HCT116 (cell line): ENCODE results near the gene ESRRA. TPM values are rescaled to one million over a fixed set of nuclear protein-coding genes. Genes with fewer than 3 reads are reported as not detected.

Experiments
- ATAC-seq: fragments of 200-7000 bp; cut with Tn5 transposase; 2 replicates; pipeline ENCODE4 v1.9.1; 2020; ENCODE audit warnings: mild to moderate bottlenecking, moderate library complexity
- BruUV-seq: library from RNA; stranded (reverse); fragments of 400-500 nt; replicated peaks from 2 replicates; lab custom pipeline; 2021; lab: Mats Ljungman, UMichigan
- CTCF ChIA-PET: fragments of 300-600 bp; sonication (Branson Sonifier 250); formaldehyde crosslinking; loops from one replicate; lab custom pipeline; 2021; ENCODE audit warnings: antibody characterized with exemption; lab: Charles Lee
- POLR2A ChIA-PET: fragments of 300-600, 350-600 bp; sonication (Branson Sonifier 250); formaldehyde crosslinking; loops from one replicate; lab custom pipeline; 2021; ENCODE audit warnings: antibody characterized with exemption; lab: Charles Lee
- RAD21 ChIA-PET, 2 experiments: fragments of 300-600 bp; sonication (Branson Sonifier 250); formaldehyde crosslinking; loops; one replicate each; lab custom pipeline; 2023; ENCODE audit warnings: low total read pairs in 2 of 2; ENCODE audit not compliant: uncharacterized antibody in 2 of 2, unreplicated experiment in 2 of 2, low non-redundant PET in 1 of 2; lab: Charles Lee
- DNase-seq: peaks from one replicate; pipeline ENCODE4 v3.0.0-alpha.2; 2010; ENCODE audit warnings: low read depth, low spot score
- H2AFZ ChIP-seq: fragments of 200-600 bp; shearing (Covaris generic), sonication (generic); 2 replicates; pipeline ENCODE4 v1.6.1; 2017; ENCODE audit warnings: low read depth, mixed run types, mixed read lengths, antibody characterized with exemption, low read length; ENCODE audit not compliant: poor library complexity, severe bottlenecking
- H3K27ac ChIP-seq: 2 replicates; pipeline ENCODE4 v1.5.1; 2012; ENCODE audit warnings: low read depth, low read length
- H3K27me3 ChIP-seq: fragments of 200-600 bp; sonication (generic); 2 replicates; pipeline ENCODE4 v1.6.1; 2016; ENCODE audit warnings: mixed run types, low read length, mixed read lengths; ENCODE audit not compliant: insufficient read depth
- H3K36me3 ChIP-seq, 2 experiments: fragments of 200-500 bp in 1 of 2; fragments of 200-600 bp in 1 of 2; sonication (Bioruptor generic) in 1 of 2; sonication (generic) in 1 of 2; 2 replicates each; pipeline versions ENCODE4 v1.5.1 to v1.6.1; 2014 to 2016; ENCODE audit warnings: low read length in 2 of 2, inconsistent platforms in 1 of 2, mixed read lengths in 1 of 2, mixed run types in 1 of 2; ENCODE audit not compliant: insufficient read depth in 2 of 2, control insufficient read depth in 1 of 2
- H3K4me1 ChIP-seq, 2 experiments: fragments of 200-600 bp in 1 of 2; sonication (generic) in 1 of 2; 2 replicates each; pipeline versions ENCODE4 v1.5.1 to v1.6.1; 2012 to 2017; ENCODE audit warnings: low read length in 2 of 2, inconsistent platforms in 1 of 2, mild to moderate bottlenecking in 1 of 2, mixed read lengths in 1 of 2, mixed run types in 1 of 2, moderate library complexity in 1 of 2; ENCODE audit not compliant: insufficient read depth in 2 of 2, control insufficient read depth in 1 of 2
- H3K4me2 ChIP-seq: fragments of 200-600 bp; sonication (generic); 2 replicates; pipeline ENCODE4 v1.6.1; 2017; ENCODE audit warnings: mixed run types, low read length, mixed read lengths
- H3K4me3 ChIP-seq, 2 experiments: fragments of 200-600 bp in 1 of 2; sonication (generic) in 1 of 2; replicated peaks in 1 of 2; 2 replicates each; pipeline ENCODE4 v1.5.1; 2011 to 2016; ENCODE audit warnings: low read length in 2 of 2, control low read depth in 1 of 2, low read depth in 1 of 2, mild to moderate bottlenecking in 1 of 2, mixed read lengths in 1 of 2, mixed run types in 1 of 2
- H3K79me2 ChIP-seq: fragments of 200-600 bp; sonication (generic); 2 replicates; pipeline ENCODE4 v1.6.1; 2017; ENCODE audit warnings: mild to moderate bottlenecking, mixed run types, low read length, moderate library complexity, mixed read lengths; ENCODE audit not compliant: insufficient read depth
- H3K9ac ChIP-seq: fragments of 200-600 bp; sonication (generic); 2 replicates; pipeline ENCODE4 v1.6.1; 2016; ENCODE audit warnings: low read length, mixed read lengths
- H3K9me2 ChIP-seq: fragments of 200-600 bp; sonication (generic), shearing (Covaris generic); 2 replicates; pipeline ENCODE4 v1.6.1; 2017; ENCODE audit warnings: mixed run types, mild to moderate bottlenecking, moderate library complexity; ENCODE audit not compliant: insufficient read depth
- H3K9me3 ChIP-seq, 2 experiments: fragments of 200-500 bp in 1 of 2; fragments of 200-600 bp in 1 of 2; sonication (Bioruptor generic) in 1 of 2; sonication (generic) in 1 of 2; 2 replicates each; pipeline ENCODE4 v1.6.1; 2014 to 2017; ENCODE audit warnings: low read length in 2 of 2, mixed read lengths in 2 of 2, inconsistent platforms in 1 of 2, low read depth in 1 of 2, mild to moderate bottlenecking in 1 of 2, mixed run types in 1 of 2, moderate library complexity in 1 of 2; ENCODE audit not compliant: control insufficient read depth in 1 of 2, insufficient read depth in 1 of 2
- H4K20me1 ChIP-seq: fragments of 200-600 bp; sonication (generic), shearing (Covaris generic); 2 replicates; pipeline ENCODE4 v1.6.1; 2017; ENCODE audit warnings: mixed run types, mild to moderate bottlenecking, moderate library complexity; ENCODE audit not compliant: insufficient read depth
- CBX3 ChIP-seq: IDR thresholded peaks from 2 replicates; pipeline ENCODE4 v1.6.1; 2012; ENCODE audit warnings: low read depth
- CEBPB ChIP-seq: IDR thresholded peaks from 2 replicates; pipeline ENCODE4 v1.6.1; 2012; ENCODE audit warnings: low read depth
- POLR2AphosphoS5 ChIP-seq: IDR thresholded peaks from 2 replicates; pipeline ENCODE4 v1.6.1; 2011; ENCODE audit warnings: mild to moderate bottlenecking, low read depth, low read length, moderate library complexity
- RAD21 ChIP-seq: IDR thresholded peaks from 2 replicates; pipeline ENCODE4 v1.6.1; 2012; ENCODE audit warnings: low read depth, mild to moderate bottlenecking
- intact Hi-C: fragments of 100-400 bp; cut with micrococcal nuclease; formaldehyde crosslinking; loops from 2 replicates; pipeline ENCODE4 v1.10.0; 2022
- total RNA-seq: library from RNA; stranded (reverse); gene quantifications from one replicate; pipeline ENCODE4 v1.2.1, GENCODE V29; 2021; ENCODE audit not compliant: unreplicated experiment
- TF ChIP-seq, protein P1 (sequence below): IDR thresholded peaks from 2 replicates; pipeline ENCODE4 v1.6.1; 2012
- TF ChIP-seq, protein P2 (sequence below): IDR thresholded peaks from 2 replicates; pipeline ENCODE4 v1.6.1; 2011; ENCODE audit warnings: mild to moderate bottlenecking, low read length, moderate library complexity; ENCODE audit not compliant: insufficient replicate concordance; ENCODE audit errors: extremely low read depth
- TF ChIP-seq, protein P3 (sequence below): IDR thresholded peaks from 2 replicates; pipeline ENCODE4 v1.6.1; 2012; ENCODE audit warnings: low read depth

ESRRA gene
- total RNA-seq, 1 experiment from 2014 or later = 62.7 TPM

DNA sequence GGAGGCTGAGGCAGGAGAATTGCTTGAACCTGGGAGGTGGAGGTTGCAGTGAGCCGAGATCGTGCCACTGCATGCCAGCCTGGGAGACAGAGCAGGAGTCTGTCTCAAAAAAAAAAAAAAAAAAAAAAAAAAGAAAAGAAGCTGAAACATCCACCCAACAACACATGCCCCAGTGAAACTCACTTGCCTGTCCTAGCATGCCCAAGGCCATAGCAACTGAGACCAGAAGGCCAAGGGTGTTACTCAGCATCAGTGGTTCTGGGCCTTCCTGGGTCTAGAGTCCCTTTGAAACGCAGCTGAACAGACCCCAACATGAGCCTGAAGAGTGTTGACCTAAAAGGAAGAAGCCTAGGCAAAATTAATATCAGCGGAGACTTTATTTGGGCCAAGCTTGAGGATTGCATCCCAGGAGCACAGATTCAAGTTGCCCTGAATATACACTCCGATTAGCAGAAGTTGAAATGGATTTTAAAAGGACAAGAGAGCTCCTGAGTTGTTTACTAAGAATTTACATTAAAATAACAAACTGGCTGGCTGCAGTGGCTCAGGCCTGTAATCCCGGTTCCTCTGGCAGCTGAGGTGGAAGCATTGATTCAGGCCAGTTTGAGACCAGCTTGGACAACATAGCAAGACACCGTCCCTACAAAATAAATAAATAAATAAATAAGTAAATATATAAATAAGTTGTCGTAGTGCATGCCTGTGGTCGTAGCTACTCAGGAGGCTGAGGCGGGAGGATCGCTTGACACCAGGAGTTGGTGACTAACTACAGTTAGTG lies 19.6 kb downstream of the ESRRA start:
- no peak overlapping the region for H3K4me3 ChIP-seq
- no peaks in the 10 kb centered on the region for H3K9me2 ChIP-seq
- POLR2A ChIA-PET = interaction anchor here (0.6 to 2.2 kb wide), 3 partner anchors 11 to 32 kb away, joined by 3 to 6 read pairs (median 3); no protein-coding TSS in a partner anchor
- H3K27ac ChIP-seq = peak overlapping the region; percentile 20; the same call in 1 of the 2 replicates
- no peaks in the 10 kb centered on the region for H4K20me1 ChIP-seq
- no peak overlapping the region for H3K4me2 ChIP-seq
- TF ChIP-seq, protein P1, sequence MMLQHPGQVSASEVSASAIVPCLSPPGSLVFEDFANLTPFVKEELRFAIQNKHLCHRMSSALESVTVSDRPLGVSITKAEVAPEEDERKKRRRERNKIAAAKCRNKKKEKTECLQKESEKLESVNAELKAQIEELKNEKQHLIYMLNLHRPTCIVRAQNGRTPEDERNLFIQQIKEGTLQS = no peak
- TF ChIP-seq, protein P2, sequence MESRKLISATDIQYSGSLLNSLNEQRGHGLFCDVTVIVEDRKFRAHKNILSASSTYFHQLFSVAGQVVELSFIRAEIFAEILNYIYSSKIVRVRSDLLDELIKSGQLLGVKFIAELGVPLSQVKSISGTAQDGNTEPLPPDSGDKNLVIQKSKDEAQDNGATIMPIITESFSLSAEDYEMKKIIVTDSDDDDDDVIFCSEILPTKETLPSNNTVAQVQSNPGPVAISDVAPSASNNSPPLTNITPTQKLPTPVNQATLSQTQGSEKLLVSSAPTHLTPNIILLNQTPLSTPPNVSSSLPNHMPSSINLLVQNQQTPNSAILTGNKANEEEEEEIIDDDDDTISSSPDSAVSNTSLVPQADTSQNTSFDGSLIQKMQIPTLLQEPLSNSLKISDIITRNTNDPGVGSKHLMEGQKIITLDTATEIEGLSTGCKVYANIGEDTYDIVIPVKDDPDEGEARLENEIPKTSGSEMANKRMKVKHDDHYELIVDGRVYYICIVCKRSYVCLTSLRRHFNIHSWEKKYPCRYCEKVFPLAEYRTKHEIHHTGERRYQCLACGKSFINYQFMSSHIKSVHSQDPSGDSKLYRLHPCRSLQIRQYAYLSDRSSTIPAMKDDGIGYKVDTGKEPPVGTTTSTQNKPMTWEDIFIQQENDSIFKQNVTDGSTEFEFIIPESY = no peak
- TF ChIP-seq POLR2AphosphoS5 (no peak), CBX3 (no peak), RAD21 (no peak), CEBPB (no peak)
- TF ChIP-seq, protein P3, sequence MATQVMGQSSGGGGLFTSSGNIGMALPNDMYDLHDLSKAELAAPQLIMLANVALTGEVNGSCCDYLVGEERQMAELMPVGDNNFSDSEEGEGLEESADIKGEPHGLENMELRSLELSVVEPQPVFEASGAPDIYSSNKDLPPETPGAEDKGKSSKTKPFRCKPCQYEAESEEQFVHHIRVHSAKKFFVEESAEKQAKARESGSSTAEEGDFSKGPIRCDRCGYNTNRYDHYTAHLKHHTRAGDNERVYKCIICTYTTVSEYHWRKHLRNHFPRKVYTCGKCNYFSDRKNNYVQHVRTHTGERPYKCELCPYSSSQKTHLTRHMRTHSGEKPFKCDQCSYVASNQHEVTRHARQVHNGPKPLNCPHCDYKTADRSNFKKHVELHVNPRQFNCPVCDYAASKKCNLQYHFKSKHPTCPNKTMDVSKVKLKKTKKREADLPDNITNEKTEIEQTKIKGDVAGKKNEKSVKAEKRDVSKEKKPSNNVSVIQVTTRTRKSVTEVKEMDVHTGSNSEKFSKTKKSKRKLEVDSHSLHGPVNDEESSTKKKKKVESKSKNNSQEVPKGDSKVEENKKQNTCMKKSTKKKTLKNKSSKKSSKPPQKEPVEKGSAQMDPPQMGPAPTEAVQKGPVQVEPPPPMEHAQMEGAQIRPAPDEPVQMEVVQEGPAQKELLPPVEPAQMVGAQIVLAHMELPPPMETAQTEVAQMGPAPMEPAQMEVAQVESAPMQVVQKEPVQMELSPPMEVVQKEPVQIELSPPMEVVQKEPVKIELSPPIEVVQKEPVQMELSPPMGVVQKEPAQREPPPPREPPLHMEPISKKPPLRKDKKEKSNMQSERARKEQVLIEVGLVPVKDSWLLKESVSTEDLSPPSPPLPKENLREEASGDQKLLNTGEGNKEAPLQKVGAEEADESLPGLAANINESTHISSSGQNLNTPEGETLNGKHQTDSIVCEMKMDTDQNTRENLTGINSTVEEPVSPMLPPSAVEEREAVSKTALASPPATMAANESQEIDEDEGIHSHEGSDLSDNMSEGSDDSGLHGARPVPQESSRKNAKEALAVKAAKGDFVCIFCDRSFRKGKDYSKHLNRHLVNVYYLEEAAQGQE = no peak
- CTCF ChIA-PET = interaction anchor here (1.3 kb wide), 1 partner anchor 30 kb away, joined by 4 read pairs; no protein-coding TSS in a partner anchor
- no TSS peak for BruUV-seq
- ATAC-seq = no peak
- no peak overlapping the region for H3K9ac ChIP-seq
- H3K79me2 ChIP-seq = peaks cover under 1% of the 10 kb centered on the region
- H3K9me3 ChIP-seq = no peaks in the 10 kb centered on the region
- intact Hi-C loops = no loop called here
- peaks cover 10 to 39% of the 10 kb centered on the region in 2 experiments for H3K4me1 ChIP-seq
- no peak for DNase-seq
- H3K27me3 ChIP-seq = no peaks in the 10 kb centered on the region
- no peak overlapping the region for H2AFZ ChIP-seq
- H3K36me3 ChIP-seq = peaks cover 0 to 7% of the 10 kb centered on the region in 2 experiments; a peak in 1 of 4 replicates
- RAD21 ChIA-PET = no interaction called here
